ENCODE measurements around the gene MYRF. TPM values are rescaled to one million over a fixed set of nuclear protein-coding genes. Genes with fewer than 3 reads are reported as not detected.

Gene MYRF
- total and polyA plus RNA-seq, 9 of the 15 experiments (the other 6 are each of a cell fraction or from before 2014, with no cell fraction given) = 2.3 to 25.8 (median 7.1) TPM

DNA sequence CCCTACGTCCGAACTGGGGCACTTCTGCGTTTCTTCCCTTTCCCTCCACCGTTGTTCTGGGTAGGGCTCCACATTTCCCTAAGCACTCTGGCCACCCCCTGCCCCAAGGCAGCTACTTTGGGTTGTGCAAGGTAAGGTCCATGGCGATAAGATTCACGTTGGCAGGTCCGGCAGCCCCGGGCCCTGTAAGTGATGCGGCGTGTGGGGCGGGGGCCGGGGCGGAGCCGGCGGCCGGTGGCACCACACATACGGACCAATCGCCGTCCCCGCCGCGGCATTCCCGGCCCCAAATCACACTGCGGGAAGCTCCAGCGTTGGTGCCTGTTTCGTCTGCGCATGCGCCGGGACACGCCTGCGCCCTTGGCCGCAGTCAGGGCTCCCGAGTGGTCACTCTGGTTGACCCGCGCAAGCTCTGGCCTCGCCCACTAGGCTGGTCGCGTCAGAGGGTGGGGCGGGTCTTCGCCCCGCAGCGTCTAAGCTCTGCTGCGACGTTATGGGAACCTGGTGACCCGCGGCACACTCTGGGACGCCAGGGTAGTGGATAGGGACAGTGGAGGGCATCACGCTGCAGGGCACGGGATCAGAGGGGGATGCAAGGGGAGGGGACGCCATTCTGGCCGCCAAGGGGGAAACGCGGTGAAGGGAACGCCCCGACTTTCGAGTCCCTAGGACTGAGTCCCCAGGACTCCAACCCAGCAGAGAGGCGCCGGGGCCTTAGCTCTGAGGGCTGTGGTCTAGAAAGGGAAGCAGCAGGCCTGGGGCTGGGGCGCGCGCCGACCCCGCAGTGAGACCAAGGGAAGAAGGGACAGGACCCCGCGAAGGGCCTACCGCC lies 62.7 kb downstream of the MYRF start (continued):
- TF ChIP-seq RCOR1 (IDR thresholded peaks at IDR 0.05; ENCODE audit: borderline replicate concordance in 1 of 2, low read depth in 2 of 2, low read length in 2 of 2) = peak; percentile 15 to 38; a peak in 1 of 4 replicates
- 0 out of 2 replicates have a peak, but pooled peaks have one; percentile 16 for TF ChIP-seq CHD2 (IDR thresholded peaks at IDR 0.05; ENCODE audit: low read depth, low read length)
- TF ChIP-seq ZNF431 (CRISPR knock-in tag; IDR thresholded peaks at IDR 0.05) = 0 out of 2 replicates have a peak, but pooled peaks have one; percentile 55
- peak in 1 of 3 experiments; percentile 62; a peak in 2 of 6 replicates for TF ChIP-seq ZBTB11 (CRISPR knock-in tag; IDR thresholded peaks at IDR 0.05)
- TF ChIP-seq SREBF1 (IDR thresholded peaks at IDR 0.05; ENCODE audit: borderline replicate concordance, low read depth, low read length) = peak; percentile 99
- TF ChIP-seq TRIM25 (IDR thresholded peaks at IDR 0.05; ENCODE audit: borderline replicate concordance) = no peak
- TF ChIP-seq GATA2 (CRISPR knock-in tag; IDR thresholded peaks at IDR 0.05) = no peak
- no peak for TF ChIP-seq KAT8 (IDR thresholded peaks at IDR 0.05; ENCODE audit: low read depth)
- 0 out of 2 replicates have a peak, but pooled peaks have one; percentile 50 for TF ChIP-seq SMAD3 (CRISPR knock-in tag; conservative IDR thresholded peaks at IDR 0.05)
- no peak for TF ChIP-seq GATAD2B (IDR thresholded peaks at IDR 0.05; ENCODE audit: borderline replicate concordance)
- TF ChIP-seq, protein P1, sequence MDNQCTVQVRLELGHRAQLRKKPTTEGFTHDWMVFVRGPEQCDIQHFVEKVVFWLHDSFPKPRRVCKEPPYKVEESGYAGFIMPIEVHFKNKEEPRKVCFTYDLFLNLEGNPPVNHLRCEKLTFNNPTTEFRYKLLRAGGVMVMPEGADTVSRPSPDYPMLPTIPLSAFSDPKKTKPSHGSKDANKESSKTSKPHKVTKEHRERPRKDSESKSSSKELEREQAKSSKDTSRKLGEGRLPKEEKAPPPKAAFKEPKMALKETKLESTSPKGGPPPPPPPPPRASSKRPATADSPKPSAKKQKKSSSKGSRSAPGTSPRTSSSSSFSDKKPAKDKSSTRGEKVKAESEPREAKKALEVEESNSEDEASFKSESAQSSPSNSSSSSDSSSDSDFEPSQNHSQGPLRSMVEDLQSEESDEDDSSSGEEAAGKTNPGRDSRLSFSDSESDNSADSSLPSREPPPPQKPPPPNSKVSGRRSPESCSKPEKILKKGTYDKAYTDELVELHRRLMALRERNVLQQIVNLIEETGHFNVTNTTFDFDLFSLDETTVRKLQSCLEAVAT (IDR thresholded peaks at IDR 0.05) = peak; percentile 88 to 89
- peak; percentile 43; the same call in 1 of the 2 replicates for TF ChIP-seq MAX (CRISPR knock-in tag; IDR thresholded peaks at IDR 0.05)
- peak; percentile 9; the same call in 1 of the 2 replicates for TF ChIP-seq FOXM1 (IDR thresholded peaks at IDR 0.05; ENCODE audit: low read depth)
- peak; percentile 38; the same call in 1 of the 2 replicates for TF ChIP-seq FOXM1 (CRISPR knock-in tag; IDR thresholded peaks at IDR 0.05; ENCODE audit: low read depth)
- no peak for TF ChIP-seq ATF1 (CRISPR knock-in tag; IDR thresholded peaks at IDR 0.05)
- TF ChIP-seq ATF1 (tag; IDR thresholded peaks at IDR 0.05) = peak; percentile 89
- TF ChIP-seq NFIC (IDR thresholded peaks at IDR 0.05) = peak; percentile 43
- TF ChIP-seq SMARCA4 (IDR thresholded peaks at IDR 0.05) = peak; percentile 63
- no peak for TF ChIP-seq ZNF3 (CRISPR knock-in tag; IDR thresholded peaks at IDR 0.05)
- peak; percentile 84; the same call in 1 of the 2 replicates for TF ChIP-seq CREB3 (tag; conservative IDR thresholded peaks at IDR 0.05; ENCODE audit: low read depth)

All from K562 (cell line).